ENCODE data around the gene MINDY4.
A peak's percentile ranks its signal among the peaks of the same experiment; 100 is the strongest.

The MINDY4 gene

DNA sequence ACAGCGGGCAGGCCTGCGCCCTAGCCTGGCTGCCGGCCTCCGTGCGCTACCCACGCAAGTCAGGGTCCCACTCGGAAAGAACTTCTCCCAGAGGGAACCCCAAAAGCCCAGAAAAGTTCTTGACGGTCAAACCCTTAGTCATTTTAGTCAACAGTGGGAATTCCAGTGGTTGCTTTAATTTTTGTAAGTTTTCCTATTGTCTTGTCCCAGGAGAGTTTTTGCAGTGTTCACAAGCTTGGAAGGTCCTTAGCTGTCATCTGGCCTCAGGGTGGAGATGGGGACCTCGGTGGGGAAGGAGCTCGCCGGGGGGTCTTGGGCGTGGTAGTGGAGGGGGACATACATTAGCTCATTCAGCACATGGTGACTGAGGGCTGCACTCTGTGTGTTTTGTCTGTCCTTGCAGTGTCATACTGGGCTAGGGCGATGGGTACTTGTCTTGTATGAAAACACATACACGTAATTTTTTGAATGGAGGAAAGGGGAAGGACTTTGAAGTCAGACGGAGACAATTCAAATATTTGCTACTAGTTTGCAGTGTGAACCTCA is 736 bp downstream of the MINDY4 start:
- DNase-seq (ENCODE audit: low read depth), result no peak
- peak overlapping the region; percentile 79 for H3K4me3 ChIP-seq (ENCODE audit: low read length)
- TF ChIP-seq, protein P1, sequence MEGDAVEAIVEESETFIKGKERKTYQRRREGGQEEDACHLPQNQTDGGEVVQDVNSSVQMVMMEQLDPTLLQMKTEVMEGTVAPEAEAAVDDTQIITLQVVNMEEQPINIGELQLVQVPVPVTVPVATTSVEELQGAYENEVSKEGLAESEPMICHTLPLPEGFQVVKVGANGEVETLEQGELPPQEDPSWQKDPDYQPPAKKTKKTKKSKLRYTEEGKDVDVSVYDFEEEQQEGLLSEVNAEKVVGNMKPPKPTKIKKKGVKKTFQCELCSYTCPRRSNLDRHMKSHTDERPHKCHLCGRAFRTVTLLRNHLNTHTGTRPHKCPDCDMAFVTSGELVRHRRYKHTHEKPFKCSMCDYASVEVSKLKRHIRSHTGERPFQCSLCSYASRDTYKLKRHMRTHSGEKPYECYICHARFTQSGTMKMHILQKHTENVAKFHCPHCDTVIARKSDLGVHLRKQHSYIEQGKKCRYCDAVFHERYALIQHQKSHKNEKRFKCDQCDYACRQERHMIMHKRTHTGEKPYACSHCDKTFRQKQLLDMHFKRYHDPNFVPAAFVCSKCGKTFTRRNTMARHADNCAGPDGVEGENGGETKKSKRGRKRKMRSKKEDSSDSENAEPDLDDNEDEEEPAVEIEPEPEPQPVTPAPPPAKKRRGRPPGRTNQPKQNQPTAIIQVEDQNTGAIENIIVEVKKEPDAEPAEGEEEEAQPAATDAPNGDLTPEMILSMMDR (conservative IDR thresholded peaks at IDR 0.05; ENCODE audit: low read length), result no peak

DNA sequence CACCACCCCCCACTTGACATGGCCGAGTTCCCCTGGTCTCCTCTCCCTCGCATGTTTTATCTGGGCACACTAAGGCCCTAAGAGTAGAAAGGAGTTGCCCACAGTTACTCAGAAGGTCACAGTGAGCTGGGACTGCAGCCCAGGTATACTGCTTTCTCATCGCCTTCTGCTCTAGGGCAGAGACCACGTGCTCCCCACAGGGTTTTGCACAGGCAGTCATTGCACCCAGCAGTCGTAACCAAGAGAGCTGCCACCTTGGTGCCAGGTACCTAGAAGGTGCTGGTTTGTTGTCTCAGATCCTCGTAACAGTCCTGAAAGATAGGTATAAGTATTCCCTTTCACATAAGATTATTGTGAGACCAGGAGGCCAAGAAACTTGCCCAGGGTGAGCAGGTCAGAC is 1.8 kb downstream of the MINDY4 start:
- H3K4me3 ChIP-seq (ENCODE audit: low read length), result no peak overlapping the region
- TF ChIP-seq, protein P1 (conservative IDR thresholded peaks at IDR 0.05; ENCODE audit: low read length), result no peak
- no peak for DNase-seq (ENCODE audit: low read depth)

DNA sequence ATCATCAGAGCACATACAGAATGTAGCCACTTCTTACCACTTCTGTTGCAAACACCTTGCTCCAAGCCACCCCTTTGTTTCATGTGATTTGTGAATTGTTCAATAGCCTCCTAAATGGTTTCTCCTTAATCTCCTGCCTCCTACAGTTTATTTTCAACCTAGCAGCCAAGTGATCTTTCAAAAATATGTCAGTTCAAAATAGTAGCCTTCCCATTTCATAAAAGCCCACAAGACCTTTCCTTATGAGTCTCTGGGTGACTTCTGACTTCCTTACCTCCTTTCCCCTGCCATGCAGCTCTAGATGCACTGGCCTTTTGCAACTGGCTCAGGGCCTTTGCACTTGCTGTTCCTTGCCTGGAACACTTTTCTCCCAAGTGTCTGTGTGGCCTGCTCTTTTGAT is 4.8 kb downstream of the MINDY4 start:
- DNase-seq (ENCODE audit: low read depth), result no peak
- TF ChIP-seq, protein P1 (conservative IDR thresholded peaks at IDR 0.05; ENCODE audit: low read length), result no peak
- H3K4me3 ChIP-seq (ENCODE audit: low read length), result no peak overlapping the region

DNA sequence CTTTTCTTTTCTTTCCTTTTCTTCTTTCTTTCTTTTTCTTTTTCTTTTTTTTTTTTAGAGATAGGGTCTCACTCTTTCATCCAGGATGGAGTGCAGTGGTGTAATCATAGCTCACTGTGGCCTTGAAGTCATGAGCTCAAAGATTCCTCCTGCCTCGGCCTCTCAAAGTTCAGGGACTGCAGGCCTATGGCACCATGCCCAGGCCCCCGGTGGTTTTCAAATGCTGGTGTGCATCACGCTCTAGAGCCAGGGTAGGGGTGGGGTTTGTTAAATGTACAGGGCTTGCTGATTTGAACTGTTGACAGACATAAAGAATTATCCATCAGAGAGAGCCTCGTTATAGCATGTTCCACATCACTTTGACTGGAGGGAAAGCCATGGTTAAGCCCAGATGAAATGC is 5.8 kb downstream of the MINDY4 start:
- TF ChIP-seq, protein P1 (conservative IDR thresholded peaks at IDR 0.05; ENCODE audit: low read length), result no peak
- H3K4me3 ChIP-seq (ENCODE audit: low read length), result no peak overlapping the region
- DNase-seq (ENCODE audit: low read depth), result no peak

DNA sequence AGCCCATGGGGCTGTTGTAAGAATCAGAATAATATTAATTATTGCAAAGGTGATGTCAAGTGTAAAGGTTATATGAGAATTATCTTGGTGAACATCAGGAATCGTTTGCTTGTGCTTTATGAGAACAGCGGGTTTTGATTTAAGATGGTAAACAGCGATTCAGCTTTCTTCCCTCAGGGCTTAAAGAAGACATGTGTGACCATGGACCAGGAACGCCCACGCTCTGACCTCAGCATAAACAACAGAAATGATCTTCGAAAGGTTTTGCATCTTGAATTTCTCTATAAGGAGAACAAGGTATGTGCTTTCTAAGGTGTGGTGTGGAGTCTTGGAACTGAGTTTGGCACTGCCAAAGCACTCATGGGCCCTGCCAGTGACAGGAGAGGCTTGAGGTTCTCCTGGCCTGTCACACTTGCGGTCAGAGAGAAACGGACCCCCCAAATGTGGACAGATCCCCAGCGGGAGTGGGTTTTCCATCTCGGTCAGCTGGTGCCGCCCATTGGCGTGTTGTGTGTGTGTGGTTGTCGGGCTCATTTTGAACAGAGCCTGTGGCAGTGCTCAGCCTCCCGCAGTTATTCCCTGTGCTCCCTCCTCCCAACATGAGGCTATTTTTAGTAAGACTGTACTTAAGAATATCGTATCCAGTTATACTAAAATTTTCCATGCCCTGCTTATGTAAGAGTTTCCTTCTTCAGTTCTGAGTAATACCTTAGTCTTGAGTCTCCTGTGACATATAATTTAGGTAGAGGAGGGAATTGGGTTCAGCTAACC is 7.2 kb downstream of the MINDY4 start:
- no peak overlapping the region for H3K4me3 ChIP-seq (ENCODE audit: low read length)
- no peak for DNase-seq (ENCODE audit: low read depth)
- TF ChIP-seq, protein P1 (conservative IDR thresholded peaks at IDR 0.05; ENCODE audit: low read length), result no peak

DNA sequence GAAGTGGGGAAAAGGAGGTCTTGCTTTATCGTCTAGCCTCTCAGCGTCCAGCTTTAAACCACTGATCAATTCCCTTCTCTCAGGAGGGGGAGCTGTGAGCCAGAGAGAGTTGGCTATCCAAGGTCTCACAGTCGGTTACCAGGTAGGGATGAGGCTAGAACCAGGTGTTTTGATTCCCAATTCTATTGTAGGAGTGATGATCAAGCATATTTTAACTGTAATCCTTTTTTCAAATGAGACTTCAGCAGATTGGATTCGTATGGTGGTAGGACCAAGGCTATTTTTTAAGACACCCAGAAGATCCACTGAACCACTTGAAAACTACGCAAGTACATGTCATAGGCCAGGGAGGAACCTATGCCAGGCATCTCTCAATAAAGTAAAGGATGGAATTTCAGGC is 8.4 kb downstream of the MINDY4 start:
- no peak overlapping the region for H3K4me3 ChIP-seq (ENCODE audit: low read length)
- TF ChIP-seq, protein P1 (conservative IDR thresholded peaks at IDR 0.05; ENCODE audit: low read length), result no peak
- no peak for DNase-seq (ENCODE audit: low read depth)

DNA sequence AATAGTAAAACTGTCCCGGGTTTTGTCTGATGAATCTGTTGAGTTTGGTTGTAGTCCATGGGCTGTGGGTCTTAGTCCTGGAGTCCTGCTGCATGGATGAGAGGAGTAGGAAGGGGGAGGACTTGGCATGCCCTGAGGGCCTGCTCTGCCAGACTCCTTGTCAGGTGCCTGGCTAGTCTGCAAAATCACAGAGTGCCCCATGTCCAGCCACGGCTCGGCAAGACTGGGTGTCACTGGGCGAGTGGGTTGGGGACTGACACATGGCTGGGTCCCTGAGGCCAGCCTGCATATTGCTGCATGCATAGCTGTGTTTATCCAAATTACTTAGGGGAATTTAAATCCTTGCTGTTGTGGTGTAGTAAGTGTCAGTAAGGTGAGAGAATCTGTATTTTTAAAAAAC is 9.7 kb downstream of the MINDY4 start:
- H3K4me3 ChIP-seq (ENCODE audit: low read length), result no peak overlapping the region
- TF ChIP-seq, protein P1 (conservative IDR thresholded peaks at IDR 0.05; ENCODE audit: low read length), result no peak
- no peak for DNase-seq (ENCODE audit: low read depth)
